Measurements from ENCODE around the gene ADD3.
"Not testable (repeated sequence)": the region's sequence is repeated elsewhere in the genome, so short reads cannot be mapped to it uniquely, and the experiment has no call there.

Gene ADD3

DNA sequence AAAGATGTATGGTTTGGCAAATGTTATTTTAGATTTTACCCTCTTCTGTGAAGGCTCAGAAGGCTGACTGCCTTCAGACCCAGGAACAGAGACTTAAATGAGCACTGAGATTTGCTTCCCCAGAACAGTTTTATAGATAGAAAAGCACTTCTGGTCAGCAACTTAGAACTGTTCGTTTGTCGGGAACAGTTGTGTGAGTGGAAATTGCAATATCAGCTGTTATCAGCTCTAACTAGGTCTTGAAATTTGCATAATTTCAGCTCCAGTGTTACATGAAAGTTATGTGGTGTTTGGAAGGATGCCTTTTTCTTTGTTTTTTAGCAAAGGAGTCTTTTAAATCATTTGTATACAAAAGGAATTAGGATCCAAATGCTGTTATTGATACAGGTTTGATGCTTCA, 115.8 kb downstream of the ADD3 start:
- DNase-seq (ENCODE audit: low read depth), result no peak

GRCh38 chr10:110129490-110129889, 121.7 kb downstream of the ADD3 start:
- no peak for DNase-seq (ENCODE audit: low read depth)
- H3K4me3 ChIP-seq (ENCODE audit: low read depth, low read length), result no peak overlapping the region

More for the DNA sequence above, 115.8 kb downstream of the ADD3 start:
- no peak overlapping the region for H3K4me3 ChIP-seq (ENCODE audit: low read depth, low read length)

GRCh38 chr10:110134917-110135316, 127.1 kb downstream of the ADD3 start:
- no peak for DNase-seq (ENCODE audit: low read depth)
- H3K4me3 ChIP-seq (ENCODE audit: low read depth, low read length), result no peak overlapping the region

- DNase-seq (ENCODE audit: low read depth); H3K4me3 ChIP-seq (ENCODE audit: low read depth, low read length): not testable (repeated sequence)
Measured at GRCh38 chr10:110135836-110136235, 128.1 kb downstream of the ADD3 start.

DNA sequence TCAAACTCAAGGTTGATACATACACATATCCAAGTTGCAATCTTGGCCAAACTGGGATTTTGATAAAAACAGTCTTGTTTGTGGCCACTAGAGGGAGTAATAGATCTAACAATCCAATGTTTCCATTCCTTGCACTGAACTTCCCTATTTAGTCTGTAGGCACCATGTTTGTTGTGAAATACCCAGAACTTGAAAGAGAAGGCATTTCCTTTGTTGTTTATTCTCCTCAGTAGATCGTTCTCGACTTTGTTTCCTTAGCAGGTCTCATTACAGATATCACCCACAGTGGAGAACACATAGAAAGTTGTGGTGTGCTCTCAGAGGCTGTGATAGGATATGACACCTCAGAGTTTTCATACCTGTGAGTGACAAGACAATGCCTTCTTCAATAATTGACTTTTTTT, 129.4 kb downstream of the ADD3 start:
- H3K4me3 ChIP-seq (ENCODE audit: low read depth, low read length), result no peak overlapping the region
- peak; percentile 45 for DNase-seq (ENCODE audit: low read depth)

GRCh38 chr10:110138197-110138812, 130.5 kb downstream of the ADD3 start:
- DNase-seq (ENCODE audit: low read depth), result no peak
- H3K4me3 ChIP-seq (ENCODE audit: low read depth, low read length), result no peak overlapping the region

- peak; percentile 15 for DNase-seq (ENCODE audit: low read depth)
- no peak overlapping the region for H3K4me3 ChIP-seq (ENCODE audit: low read depth, low read length)
Measured at GRCh38 chr10:110141185-110141584, 133.4 kb downstream of the ADD3 start.

GRCh38 chr10:110141871-110142635, 134.3 kb downstream of the ADD3 start:
- no peak overlapping the region for H3K4me3 ChIP-seq (ENCODE audit: low read depth, low read length)
- DNase-seq (ENCODE audit: low read depth), result no peak

- no peak for DNase-seq (ENCODE audit: low read depth)
- H3K4me3 ChIP-seq (ENCODE audit: low read depth, low read length), result no peak overlapping the region
Measured at GRCh38 chr10:110142965-110143364, 135.2 kb downstream of the ADD3 start.

- no peak for DNase-seq (ENCODE audit: low read depth)
- no peak overlapping the region for H3K4me3 ChIP-seq (ENCODE audit: low read depth, low read length)
Measured at GRCh38 chr10:110144507-110144906, 136.7 kb downstream of the ADD3 start.

DNA sequence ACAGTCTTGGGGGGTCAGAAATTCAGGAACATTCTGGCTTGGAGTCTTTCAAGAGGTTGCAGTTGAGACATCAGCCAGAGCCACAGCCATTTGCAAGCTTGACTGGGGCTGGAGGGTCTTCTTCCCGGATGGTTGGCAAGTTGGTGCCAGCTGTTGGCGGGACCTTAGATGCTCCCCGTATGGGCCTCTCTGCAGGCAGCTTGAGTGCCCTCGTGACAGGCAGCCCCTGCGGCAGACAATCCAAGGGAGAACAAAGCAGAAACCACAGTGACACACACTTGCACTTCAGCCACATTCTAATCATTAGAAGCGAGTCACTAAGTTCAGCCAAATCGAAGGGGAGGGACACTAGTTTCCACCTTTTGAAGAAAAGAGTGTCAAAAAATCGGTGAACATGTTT, 140.2 kb downstream of the ADD3 start:
- H3K4me3 ChIP-seq (ENCODE audit: low read depth, low read length), result no peak overlapping the region
- DNase-seq (ENCODE audit: low read depth), result no peak

DNA sequence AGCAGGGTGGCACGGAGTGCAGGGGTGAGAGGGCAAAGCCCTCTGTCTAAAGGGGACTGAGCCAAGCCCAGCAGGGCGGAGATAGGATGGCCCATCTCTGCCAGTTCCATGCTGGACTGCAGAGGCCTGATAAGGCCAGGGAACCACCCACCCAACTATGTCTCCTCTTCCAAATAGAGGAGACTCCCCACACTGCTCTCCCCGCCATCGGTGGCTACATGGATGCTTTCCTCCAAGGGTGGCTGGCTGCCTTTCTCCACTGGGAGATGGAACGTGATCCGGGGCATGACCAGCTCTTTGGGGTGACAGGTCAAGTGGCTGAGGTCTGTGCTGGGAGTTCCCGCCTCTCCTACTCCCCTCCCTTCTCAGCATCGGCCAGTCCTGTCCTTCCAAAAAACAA, 141.5 kb downstream of the ADD3 start:
- DNase-seq (ENCODE audit: low read depth), result no peak
- no peak overlapping the region for H3K4me3 ChIP-seq (ENCODE audit: low read depth, low read length)

GRCh38 chr10:110150046-110150445, 142.3 kb downstream of the ADD3 start:
- DNase-seq (ENCODE audit: low read depth), result no peak
- no peak overlapping the region for H3K4me3 ChIP-seq (ENCODE audit: low read depth, low read length)

DNA sequence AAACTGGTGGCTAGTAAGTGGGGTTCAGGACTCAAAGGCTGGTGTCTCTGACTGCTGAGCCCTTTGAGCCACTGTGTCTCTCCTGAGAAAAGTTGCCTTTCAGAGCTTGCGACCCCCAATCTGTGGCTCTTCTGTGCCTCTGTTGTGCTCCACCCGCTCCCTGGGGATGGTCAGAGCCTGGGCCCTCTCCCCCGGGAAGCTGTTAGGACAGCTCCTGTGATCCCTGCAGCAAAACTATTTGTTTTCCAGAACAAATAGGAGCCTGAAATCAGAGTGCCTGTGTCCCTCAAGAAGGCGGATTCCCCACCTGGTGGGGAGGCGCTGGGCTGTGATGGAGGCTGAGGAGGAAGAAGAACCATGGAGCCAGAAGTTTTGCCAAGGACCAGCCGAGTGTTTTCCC, 143.2 kb downstream of the ADD3 start:
- DNase-seq (ENCODE audit: low read depth), result no peak
- no peak overlapping the region for H3K4me3 ChIP-seq (ENCODE audit: low read depth, low read length)

- H3K4me3 ChIP-seq (ENCODE audit: low read depth, low read length), result no peak overlapping the region
- DNase-seq (ENCODE audit: low read depth), result no peak
Measured at GRCh38 chr10:110151467-110151866, 143.7 kb downstream of the ADD3 start.

GRCh38 chr10:110151971-110152370, 144.2 kb downstream of the ADD3 start:
- no peak overlapping the region for H3K4me3 ChIP-seq (ENCODE audit: low read depth, low read length)
- DNase-seq (ENCODE audit: low read depth), result no peak

GRCh38 chr10:110153396-110153795, 145.6 kb downstream of the ADD3 start:
- H3K4me3 ChIP-seq (ENCODE audit: low read depth, low read length), result no peak overlapping the region
- no peak for DNase-seq (ENCODE audit: low read depth)

DNA sequence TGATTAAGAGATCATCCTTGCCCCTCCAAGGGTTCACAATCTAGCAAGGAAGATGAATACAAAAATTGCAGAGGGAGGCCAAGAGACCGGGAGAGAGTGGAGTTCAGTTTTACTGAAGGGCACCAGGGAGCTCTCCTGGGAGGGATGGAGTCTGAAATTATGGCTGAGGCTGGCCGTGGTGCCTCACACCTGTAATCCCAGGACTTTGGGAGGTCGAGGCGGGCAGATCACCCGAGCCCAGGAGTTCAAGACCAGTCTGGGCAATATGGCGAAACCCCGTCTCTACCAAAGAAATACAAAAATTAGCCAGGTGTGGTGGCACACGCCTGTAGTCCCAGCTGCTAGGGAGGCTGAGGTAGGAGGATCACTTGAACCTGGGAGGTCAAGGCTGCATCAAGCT, 148.3 kb downstream of the ADD3 start:
- H3K4me3 ChIP-seq (ENCODE audit: low read depth, low read length), result no peak overlapping the region
- no peak for DNase-seq (ENCODE audit: low read depth)

DNA sequence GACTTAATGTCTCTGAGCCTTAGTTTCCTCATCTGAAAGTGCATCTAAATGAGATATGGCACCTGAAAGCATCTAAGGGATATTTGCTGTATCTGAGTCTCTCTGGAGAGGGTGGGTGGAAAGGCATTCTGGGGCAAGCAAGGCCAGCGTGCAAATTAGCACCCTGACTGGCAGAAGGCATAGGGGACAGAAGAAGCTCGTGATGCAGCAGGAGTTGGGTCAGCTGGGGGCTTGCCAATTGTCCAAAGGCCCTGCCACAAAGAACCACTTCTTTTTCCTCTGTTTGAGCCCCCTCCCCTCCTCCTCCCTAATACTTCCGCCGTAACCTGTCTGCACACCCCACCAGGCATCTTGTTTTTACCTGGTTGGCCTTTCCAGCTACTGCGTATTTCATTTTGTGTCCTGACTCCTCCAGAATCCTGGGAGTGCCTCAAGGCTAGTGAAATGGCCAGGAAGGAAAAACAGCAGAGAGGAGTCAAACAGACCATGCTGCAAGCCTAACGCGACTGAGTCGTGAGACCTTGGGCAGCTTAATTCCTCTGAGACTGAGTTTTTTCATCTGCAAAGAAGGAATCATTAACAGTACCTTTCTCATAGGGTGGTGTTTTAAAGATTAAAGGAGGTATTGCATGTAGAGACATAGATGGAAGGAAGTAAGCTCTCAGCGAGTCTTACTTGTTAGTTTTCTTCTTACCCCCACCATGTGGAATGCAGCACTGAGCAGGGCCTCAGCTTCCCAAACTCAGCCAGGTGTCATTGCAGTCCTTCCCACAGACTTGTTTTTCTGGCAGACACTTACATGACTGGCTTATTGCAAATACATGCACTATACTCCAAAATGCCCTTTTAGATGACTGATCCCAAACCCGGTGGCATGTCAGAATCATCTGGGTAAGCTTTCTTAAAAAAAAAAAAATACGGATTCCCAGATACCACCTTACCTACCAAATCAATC, 150.5 kb downstream of the ADD3 start:
- DNase-seq (ENCODE audit: low read depth), result no peak

DNA sequence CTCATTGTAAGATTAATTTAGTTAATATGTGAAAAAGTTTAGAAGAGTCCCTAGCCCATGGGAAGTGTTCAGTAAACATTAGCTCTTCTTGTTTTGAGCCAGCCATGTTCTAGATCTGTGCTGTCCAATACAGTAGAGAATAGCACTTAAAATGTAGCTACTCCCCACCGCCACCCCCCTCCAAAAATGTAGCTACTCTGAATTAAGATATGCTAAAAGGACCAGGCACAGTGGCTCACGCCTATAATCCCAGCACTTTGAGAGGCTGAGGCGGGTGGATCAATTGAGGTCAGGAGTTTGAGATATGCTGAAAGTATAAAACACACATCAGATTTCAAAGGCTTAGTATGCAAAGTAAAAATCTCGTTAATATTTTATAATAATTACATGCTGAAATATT, 152.3 kb downstream of the ADD3 start:
- DNase-seq (ENCODE audit: low read depth), result no peak
- H3K4me3 ChIP-seq (ENCODE audit: low read depth, low read length), result no peak overlapping the region

More for the DNA sequence above, 150.5 kb downstream of the ADD3 start:
- no peak overlapping the region for H3K4me3 ChIP-seq (ENCODE audit: low read depth, low read length)

Data from skeletal muscle cell (primary cell).